HG02870 (cell line): Measurements from ENCODE around the gene ART1.
"Not testable (repeated sequence)": the region's sequence is repeated elsewhere in the genome, so short reads cannot be mapped to it uniquely, and the experiment has no call there.

Experiments used
- ATAC-seq: cut with Tn5 transposase; IDR thresholded peaks from one replicate; pipeline ENCODE4 v1.9.1; 2021; ENCODE audit warnings: mild to moderate bottlenecking, moderate library complexity; ENCODE audit not compliant: unreplicated experiment

The ART1 gene

GRCh38 chr11:3631331-3631730, 13.6 kb upstream of the ART1 start:
- ATAC-seq, result no peak

- ATAC-seq, result no peak
Observed at GRCh38 chr11:3632070-3632660, 12.8 kb upstream of the ART1 start.

DNA sequence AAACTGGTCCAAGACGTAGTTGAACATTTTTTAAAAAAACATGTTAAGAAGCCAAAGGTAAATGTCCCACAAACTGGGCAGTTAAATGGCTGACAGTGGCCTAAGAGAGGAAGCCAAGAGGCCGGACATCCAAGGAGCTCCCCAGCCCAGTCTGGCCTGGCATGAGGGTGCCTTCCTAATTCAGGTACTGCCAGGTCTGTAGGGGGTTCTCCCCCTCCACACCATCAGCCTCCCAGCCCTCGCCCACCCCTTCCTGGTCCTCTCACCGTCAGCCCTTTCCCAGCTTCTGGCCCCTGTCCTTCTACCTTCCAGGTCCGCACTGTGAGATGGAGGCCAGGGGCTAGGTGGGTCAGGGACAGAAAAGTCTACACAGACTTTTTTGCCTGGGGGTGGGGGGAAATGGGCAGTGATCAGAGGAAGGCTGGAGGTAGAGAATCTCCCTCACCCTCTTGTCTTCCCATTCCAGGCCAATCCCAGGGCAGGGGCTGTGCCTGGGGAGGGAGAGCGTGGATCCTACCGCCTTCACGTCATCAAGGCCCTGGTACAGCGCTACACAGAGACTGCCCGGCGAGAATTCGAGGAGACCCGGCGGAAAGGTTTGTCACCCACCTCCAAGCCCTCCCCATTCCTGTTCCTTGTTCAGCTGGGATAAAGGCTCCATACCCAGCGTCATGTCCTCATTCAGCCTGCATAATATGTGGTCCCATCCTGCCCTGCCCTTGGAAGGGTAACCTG, 9.1 kb upstream of the ART1 start:
- ATAC-seq, result no peak

- no peak for ATAC-seq
Observed at GRCh38 chr11:3637201-3637600, 7.7 kb upstream of the ART1 start.

GRCh38 chr11:3638513-3638912, 6.4 kb upstream of the ART1 start:
- ATAC-seq, result no peak

DNA sequence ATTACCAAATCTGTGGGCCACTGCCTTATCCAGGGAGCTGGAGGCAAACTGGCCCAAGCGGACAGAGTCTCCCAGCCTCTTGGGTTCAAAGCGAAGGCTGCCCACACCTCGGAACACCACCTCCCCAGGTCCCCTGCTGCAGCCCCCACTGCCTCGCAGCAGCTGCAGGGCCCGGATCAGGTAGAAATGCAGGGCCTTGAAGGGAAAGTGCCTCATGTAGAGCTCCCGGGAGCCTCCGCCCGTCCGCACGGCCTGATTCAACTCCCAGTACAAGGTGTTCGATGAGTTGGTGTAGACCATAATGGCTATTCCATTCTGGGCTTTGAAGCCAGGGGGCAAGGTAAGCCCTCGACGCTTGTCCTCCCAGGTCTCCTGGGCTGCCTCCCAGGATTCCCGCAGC, 5.1 kb upstream of the ART1 start:
- ATAC-seq, result no peak

- ATAC-seq, result no peak
Observed at GRCh38 chr11:3641191-3641590, 3.7 kb upstream of the ART1 start.

DNA sequence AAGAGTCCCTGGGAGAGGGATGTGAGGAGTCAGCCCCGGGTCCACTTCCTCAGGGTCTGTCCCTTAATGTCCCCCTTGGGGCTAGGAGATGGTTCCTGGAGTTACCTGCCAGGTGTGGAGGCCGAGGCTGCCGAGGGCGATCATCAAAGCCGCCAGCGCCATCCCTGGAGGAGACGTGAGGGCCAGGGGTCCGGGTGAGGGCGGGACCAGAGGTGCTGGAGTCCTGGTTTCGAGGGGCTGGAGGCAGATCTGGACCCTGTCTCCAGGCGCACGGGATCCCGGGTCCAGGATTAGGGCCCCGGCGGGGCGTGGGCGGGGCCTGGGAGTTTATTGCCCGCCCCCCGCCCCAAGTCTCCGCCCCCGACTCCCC, 3.2 kb upstream of the ART1 start, which contains the start of gene ART5:
ART5 (minus strand) TSS at position 292 of the 370 bp plus-strand sequence; CDS start at position 162, 130 bp downstream.
- no peak for ATAC-seq

DNA sequence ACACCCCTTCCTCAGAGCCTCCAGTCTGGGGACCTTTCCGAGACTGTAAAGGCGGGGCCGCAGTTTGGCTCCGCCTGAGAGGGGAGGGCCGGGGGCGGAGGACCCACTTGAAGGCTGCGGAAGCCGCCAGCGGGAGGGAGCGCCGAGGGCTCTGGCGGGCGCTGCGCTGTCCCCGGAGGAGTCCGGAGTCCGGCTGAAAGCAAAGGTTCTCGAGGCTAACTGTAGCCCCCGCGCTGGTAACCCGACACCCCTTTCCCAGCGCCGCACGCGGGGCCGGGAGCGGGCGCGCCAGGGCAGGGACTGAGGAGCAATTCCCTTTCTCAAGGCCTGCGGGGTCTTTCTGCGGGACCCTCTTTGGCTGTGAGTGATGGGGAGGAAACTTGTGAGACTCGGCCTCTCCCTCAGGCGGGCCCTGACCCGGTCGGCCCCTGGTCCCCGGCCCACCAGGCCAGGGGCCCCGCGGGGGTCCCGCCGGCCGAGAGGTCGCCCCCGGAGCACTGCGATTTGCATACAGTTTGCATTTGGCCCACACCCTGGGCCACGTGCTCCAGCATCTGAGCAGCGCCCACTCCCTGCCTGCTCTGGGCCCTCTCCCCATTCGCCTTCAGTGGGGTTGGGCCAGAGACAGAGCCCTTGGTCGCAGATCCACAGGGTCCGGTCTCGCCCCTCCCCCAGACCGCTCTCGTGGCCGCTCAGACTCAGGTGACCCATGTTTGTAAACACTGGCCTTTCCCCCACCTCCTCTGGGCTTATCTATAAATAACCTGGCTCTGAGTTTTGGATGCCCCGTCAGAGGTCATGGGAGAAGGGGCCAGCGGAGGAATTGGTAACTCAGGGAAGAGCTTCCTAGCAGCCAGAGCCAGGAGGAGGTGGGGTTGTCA, 2.6 kb upstream of the ART1 start:
- ATAC-seq, result no peak

- ATAC-seq, result not testable (repeated sequence)
Observed at GRCh38 chr11:3643102-3643546, 1.8 kb upstream of the ART1 start.

DNA sequence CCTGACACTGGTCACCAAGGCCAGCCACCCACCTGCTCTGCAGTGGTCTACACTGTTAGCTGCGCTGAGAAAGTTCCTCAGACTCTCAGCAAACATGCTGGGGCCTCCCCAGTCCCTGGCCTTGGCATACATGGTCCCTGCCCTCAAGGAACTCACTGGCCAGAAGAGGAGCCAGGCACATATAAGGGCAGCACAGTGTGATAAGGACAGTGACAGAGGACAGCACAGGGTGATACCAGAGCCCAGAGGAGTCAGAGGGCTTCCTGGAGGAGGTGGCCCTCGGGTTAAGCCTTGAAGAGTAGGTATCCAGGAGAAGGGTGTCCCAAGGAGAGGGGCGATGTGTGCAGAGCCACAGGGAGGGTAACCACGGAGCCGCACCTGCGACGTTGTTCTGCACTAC, 624 bp downstream of the ART1 start:
- ATAC-seq, result no peak

- ATAC-seq, result not testable (repeated sequence)
Observed at GRCh38 chr11:3648843-3649242, 3.9 kb downstream of the ART1 start.

DNA sequence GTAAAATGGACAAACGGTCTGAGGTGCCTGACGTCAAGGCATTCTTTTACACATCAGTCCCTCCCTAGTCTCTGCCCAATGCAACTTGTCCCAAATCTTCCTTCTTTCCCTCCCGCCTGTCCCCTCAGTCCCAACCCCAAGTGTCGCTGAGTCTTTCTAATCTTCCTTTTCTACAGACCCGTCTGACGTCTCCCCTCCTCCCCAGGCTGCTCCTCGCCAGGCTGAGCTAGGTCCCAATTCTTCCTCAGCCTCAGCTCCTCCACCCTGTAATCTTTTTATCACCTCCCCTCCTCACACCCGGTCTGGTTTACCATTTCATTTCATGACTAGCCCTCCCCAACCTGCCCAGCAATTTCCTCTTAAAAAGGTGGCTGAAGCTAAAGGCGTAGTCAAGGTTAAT, 4.4 kb downstream of the ART1 start:
- ATAC-seq, result not testable (repeated sequence)

DNA sequence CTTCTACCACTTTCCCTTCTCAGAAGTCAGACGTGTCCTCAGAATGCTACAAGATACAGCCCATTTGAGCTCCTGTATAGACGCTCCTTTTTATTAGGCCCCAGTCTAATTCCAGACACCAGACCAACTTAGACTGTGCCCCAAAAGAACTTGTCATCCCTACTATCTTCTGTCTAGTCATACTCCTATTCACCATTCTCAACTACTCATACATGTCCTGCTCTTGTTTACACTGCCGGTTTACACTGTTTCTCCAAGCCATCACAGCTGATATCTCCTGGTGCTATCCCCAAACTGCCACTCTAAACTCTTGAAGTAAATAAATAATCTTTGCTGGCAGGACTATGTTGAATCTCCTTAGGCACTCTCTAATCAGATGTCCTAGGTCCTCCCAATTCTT, 7.6 kb downstream of the ART1 start:
- not testable (repeated sequence) for ATAC-seq

GRCh38 chr11:3655547-3655946, 10.6 kb downstream of the ART1 start:
- no peak for ATAC-seq

GRCh38 chr11:3657331-3657730, 12.4 kb downstream of the ART1 start:
- not testable (repeated sequence) for ATAC-seq

- ATAC-seq, result no peak
Observed at GRCh38 chr11:3658252-3658651, 13.3 kb downstream of the ART1 start.

DNA sequence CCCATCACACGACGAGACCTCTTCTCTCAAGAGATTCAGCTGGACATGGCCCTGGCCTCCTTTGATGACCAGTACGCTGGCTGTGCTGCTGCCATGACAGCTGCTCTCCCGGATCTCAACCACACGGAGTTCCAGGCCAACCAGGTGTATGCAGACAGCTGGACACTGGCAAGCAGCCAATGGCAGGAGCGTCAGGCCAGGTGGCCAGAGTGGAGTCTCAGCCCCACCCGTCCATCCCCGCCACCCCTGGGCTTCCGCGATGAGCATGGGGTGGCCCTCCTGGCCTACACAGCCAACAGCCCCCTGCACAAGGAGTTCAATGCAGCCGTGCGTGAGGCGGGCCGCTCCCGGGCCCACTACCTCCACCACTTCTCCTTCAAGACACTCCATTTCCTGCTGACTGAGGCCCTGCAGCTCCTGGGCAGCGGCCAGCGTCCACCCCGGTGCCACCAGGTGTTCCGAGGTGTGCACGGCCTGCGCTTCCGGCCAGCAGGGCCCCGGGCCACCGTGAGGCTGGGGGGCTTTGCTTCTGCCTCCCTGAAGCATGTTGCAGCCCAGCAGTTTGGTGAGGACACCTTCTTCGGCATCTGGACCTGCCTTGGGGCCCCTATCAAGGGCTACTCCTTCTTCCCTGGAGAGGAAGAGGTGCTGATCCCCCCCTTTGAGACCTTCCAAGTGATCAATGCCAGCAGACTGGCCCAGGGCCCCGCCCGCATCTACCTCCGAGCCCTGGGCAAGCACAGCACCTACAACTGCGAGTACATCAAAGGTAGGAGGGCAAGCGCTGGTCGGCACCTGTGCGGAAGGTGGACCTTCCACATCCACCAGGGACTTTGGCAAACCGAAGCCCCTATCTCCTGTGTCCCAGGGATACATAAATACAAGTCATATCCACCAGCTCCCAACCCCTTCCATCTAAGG, 14.9 kb downstream of the ART1 start:
- ATAC-seq, result no peak

DNA sequence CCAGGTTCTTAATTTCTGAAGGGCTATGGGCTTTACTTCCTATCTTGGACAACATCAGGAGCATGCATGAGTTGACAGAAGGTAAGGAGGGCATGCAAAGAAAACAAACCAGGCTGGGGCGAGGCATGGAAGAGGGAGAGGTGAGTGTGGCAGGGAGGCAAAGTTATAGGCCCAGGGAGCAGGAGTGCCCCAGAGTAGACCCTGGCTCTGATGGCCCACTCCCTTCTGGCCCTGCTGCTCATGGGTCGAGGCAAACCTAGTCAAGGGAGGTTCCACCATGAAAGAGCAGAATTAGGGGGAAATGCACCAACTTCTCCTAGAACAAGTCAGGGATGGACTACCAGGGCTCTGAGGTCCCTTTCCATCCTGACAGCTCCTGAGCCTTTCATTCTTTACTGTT, 16.0 kb downstream of the ART1 start:
- no peak for ATAC-seq

GRCh38 chr11:3662856-3663255, 17.9 kb downstream of the ART1 start:
- no peak for ATAC-seq
